GM18517 (cell line): ENCODE measurements around the gene FTSJ1.

ENCODE experiments used
- ATAC-seq: cut with Tn5 transposase; IDR thresholded peaks from one replicate; pipeline ENCODE4 v1.9.1; 2021; ENCODE audit warnings: mild to moderate bottlenecking, moderate library complexity; ENCODE audit not compliant: unreplicated experiment

Gene FTSJ1

GRCh38 chrX:48470110-48470832 lies 5.7 kb upstream of the FTSJ1 start, which contains the start of gene SLC38A5:
TSS of gene SLC38A5 (minus strand) at chrX:48470260. CDS start at chrX:48467924, 2,336 bp downstream.
- no peak for ATAC-seq

GRCh38 chrX:48470833-48471118 lies 5.2 kb upstream of the FTSJ1 start:
- ATAC-seq = no peak

DNA sequence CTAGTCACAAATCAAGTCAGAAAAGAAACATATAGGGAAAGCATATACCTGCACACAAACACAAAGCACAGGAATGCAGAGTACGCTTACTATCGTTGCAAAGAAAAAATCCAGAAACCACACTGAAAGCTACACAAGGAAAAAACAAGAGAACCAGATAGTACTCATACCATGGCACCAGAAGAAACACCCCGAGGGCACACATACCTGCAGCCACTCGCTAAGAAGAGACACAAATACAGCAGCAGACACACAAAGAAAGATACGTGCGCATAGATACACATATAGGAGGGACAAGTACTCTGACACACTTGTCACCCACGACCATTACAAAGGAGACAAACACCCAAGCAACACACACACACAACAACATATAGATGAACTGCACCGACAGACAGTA lies 4.5 kb upstream of the FTSJ1 start:
- no peak for ATAC-seq

DNA sequence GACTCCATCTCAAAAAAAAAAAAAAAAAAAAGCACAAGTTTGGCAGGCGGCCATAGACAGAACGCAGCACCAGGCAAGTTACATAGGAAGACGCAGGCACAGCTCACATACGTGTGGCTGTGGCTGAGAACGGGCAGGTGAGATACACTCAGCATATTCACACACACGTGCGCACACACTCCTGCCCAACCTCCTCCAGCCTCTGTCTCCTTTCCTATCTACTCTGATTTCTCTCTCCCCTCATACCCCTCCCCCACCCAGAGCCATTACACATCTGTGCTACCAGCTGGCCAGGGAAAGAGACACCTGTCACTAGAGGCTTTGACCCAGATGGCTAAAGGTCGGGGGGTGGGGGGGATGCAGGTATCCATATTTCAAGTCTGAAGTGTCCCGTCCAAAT lies 3.8 kb upstream of the FTSJ1 start:
- no peak for ATAC-seq

DNA sequence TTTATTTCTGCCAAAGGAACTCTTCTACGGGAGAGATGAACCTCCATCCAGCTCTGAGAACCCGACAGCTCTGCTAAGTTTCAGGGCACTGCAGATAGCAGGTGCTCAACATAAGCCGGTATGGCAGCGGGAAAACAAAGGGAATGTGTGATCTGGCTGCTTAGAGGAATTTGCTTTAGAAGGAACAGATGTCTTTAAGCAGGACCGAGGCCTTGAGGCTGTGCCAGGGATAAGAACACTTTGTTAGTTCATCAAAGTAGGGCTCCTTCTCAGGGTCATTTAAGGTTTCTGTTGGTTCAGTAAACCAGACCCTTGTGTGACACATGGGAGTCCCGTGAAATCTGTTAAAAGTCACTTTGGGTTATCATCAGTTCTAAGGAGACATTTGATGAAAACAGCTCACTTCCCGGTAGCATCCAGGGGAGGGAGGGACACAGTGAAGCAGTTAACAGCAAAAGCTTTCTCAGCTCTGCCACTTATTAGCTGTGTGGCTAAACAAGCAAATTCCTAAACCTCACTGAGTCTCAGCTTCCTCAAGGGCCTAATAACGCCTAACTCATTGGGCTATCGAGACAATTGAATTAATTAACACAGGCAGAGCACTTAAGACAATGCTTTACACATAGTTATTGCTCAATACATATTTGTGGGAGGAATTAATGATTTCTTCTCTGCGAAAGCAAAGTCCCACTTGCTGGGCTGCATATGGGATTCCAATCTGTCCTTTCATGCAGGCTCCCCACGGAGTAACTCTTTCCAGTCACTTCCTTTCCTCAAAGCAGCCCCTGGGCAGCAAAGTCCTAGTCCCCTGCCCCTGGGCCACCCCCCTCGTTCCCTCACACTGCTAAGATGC lies 2.9 kb upstream of the FTSJ1 start:
- ATAC-seq = no peak

- ATAC-seq = no peak
Observed at GRCh38 chrX:48473704-48473990, 2.4 kb upstream of the FTSJ1 start.

GRCh38 chrX:48474127-48474526 lies 1.9 kb upstream of the FTSJ1 start:
- no peak for ATAC-seq

GRCh38 chrX:48474581-48474980 lies 1.4 kb upstream of the FTSJ1 start:
- ATAC-seq = no peak

DNA sequence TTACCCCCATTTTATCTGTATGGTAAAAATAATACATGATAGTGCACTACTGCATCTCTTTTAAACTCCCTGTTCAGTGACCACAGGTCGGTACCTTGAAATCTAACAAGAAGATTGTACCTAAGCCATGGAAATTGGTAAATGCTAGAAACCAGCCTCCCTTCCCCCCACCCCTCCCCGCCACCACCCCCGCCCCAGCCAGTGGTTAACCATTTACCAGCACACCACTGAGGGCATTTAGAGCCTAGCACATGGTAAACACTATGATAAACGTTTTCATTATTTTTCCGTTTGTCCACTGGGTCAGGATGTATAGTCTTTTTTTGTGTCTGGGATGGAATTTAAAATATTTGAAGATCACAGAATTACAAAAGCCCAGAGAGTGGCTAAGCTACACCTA lies 703 bp upstream of the FTSJ1 start:
- no peak for ATAC-seq

- no peak for ATAC-seq
Observed at GRCh38 chrX:48476919-48477318, 920 bp downstream of the FTSJ1 start.

DNA sequence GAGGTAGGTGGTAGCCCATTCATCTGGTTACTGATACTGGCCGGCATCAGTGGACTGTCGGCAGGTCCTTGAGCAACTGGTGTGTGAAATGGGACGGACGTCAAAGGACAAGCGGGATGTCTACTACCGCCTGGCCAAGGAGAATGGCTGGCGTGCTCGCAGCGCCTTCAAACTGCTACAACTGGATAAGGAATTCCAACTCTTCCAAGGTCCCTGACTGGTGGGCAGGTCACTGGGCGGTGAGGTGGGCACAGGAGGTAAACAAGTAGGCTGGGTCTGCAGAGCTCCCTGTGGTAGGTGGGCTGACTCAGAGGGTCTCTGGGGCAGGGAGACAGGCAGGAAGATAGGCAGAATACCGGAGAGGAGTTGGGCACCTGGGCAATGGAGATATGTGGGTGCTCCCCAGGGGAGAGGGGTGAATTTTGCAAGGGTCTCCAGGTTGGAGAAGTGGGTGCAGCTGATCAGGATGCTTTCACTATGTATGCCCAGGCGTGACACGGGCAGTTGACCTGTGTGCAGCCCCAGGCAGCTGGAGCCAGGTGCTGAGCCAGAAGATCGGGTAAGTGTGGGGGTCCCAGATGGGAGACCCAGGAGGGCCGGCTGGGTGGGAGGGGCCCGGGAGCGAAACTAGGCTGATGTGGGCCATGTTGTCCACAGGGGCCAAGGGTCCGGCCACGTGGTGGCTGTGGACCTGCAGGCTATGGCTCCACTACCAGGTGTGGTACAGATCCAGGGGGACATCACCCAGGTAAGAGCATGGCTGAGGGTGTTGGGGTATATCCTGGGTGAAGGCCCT lies 2.2 kb downstream of the FTSJ1 start:
- no peak for ATAC-seq

- ATAC-seq = no peak
Observed at GRCh38 chrX:48478806-48479205, 2.8 kb downstream of the FTSJ1 start.

GRCh38 chrX:48480142-48480541 lies 4.1 kb downstream of the FTSJ1 start:
- no peak for ATAC-seq

DNA sequence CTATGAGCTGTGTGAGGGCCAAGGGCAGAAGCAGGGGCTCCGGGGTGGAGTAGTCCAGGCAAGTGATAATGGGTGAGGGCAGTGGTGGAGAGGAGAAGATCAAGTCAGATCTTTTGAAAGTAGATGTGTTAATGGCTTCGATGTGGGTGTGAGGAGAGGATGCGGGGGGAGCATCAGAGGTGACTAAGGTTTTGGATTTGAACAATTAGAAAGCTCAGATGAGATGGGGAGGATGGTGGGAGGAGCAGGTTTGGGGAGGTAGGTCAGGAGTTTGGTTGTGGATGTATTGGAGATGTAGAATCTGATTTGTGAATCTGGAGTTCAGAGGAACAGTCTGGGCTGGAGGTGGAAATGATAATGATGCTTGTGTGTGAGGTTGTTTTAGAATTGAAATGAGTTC lies 4.6 kb downstream of the FTSJ1 start:
- ATAC-seq = no peak

- no peak for ATAC-seq
Observed at GRCh38 chrX:48482526-48482925, 6.5 kb downstream of the FTSJ1 start.

- no peak for ATAC-seq
Observed at GRCh38 chrX:48487362-48487798, 11.4 kb downstream of the FTSJ1 start.

GRCh38 chrX:48488034-48488433 lies 12.0 kb downstream of the FTSJ1 start:
- no peak for ATAC-seq

GRCh38 chrX:48489296-48489695 lies 13.3 kb downstream of the FTSJ1 start:
- no peak for ATAC-seq

DNA sequence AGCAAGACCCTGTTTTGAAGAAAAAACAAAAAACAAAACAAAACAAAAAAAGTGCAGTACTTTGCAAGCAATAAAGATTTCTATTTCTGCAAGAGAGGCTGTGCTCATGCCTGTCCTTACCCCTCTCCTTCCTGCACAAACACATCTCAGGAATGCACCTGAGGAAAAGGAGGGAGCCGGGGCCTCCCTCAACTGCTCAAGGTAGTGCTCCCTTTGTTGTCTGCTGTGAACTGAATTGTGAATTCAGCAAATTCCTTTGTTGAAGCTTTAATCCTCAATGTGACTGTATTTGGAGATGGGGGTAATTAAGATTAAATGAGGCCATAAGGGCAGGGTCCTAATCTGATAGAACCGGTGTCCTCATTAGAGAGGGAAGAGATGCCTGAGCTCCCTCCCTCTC lies 13.9 kb downstream of the FTSJ1 start:
- no peak for ATAC-seq

DNA sequence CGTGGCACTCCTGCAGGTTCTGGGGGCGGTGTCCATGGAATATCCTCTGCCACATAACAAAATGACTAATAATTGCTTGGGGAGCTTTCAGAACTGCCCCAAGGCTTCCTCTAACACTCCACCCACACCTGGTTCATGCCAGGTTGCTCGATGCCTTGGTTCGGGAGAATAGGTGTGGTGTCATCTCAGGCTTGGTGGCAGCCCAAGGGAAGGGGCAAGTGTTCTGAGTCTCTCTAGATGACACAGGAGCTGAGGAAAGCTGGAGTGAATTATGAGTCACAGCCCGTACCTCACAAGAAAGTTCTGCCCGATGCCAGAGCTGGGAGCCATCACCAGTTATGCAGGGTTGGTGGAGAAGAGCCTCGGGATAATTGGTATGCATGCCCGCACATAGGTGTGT lies 14.7 kb downstream of the FTSJ1 start:
- no peak for ATAC-seq

DNA sequence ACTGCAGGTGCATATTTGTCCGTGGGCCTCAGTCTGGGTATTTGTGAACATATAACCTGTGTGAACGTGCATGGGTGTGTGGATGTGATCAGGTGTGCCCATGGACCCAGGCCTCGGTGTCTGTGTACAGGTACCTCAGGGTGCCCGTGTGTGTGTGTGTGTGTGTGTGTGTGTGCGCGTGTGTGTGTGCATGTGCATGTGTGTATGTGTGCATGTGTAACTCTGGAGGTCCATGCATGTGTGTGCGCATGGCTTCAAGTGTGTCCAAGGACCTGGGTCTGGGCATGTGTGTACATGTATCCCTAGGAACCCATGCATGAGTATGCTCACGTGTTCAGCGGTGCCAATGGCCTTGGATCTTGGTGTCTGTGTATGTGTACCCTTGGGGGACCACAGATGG lies 15.8 kb downstream of the FTSJ1 start:
- ATAC-seq = no peak
